OCI-LY1 (cell line): ENCODE results near the gene SNTG2.

Source experiments
- EZH2 ChIP-seq: fragments of 200-600 bp; sonication (generic), shearing (Covaris generic); IDR thresholded peaks from 2 replicates; pipeline ENCODE4 v1.8.0; 2017; ENCODE audit warnings: borderline replicate concordance, mixed run types, mild to moderate bottlenecking, antibody characterized with exemption, low read length, moderate library complexity, mixed read lengths
- TF ChIP-seq, protein P1 (sequence below): fragments of 200-600 bp; sonication (generic), shearing (Covaris generic); IDR thresholded peaks from 2 replicates; pipeline ENCODE4 v1.5.1; 2017; ENCODE audit warnings: mild to moderate bottlenecking, antibody characterized with exemption, low read length, moderate library complexity, mixed read lengths

DNA sequence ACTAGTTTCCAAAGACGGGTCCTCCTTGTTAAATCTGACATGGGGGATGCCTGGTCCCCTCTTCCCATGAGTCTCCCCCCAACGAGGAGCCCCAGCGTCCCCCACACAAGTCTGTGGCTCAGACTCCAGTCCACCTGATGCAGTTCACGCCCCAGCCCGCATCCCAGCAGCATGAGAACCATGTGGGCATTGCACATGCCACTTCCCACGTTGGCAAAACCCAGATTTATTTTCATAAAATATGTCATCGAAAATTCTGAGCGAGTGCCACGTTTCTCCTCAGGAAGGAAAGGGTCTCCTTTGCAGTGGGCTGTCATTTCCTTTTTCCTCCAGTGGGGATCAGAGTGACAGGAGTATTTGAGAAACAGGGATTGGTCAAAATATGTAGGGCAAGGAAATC is 417.0 kb downstream of the SNTG2 start:
- TF ChIP-seq, protein P1, sequence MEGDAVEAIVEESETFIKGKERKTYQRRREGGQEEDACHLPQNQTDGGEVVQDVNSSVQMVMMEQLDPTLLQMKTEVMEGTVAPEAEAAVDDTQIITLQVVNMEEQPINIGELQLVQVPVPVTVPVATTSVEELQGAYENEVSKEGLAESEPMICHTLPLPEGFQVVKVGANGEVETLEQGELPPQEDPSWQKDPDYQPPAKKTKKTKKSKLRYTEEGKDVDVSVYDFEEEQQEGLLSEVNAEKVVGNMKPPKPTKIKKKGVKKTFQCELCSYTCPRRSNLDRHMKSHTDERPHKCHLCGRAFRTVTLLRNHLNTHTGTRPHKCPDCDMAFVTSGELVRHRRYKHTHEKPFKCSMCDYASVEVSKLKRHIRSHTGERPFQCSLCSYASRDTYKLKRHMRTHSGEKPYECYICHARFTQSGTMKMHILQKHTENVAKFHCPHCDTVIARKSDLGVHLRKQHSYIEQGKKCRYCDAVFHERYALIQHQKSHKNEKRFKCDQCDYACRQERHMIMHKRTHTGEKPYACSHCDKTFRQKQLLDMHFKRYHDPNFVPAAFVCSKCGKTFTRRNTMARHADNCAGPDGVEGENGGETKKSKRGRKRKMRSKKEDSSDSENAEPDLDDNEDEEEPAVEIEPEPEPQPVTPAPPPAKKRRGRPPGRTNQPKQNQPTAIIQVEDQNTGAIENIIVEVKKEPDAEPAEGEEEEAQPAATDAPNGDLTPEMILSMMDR: no peak
- no peak for TF ChIP-seq EZH2
